GM21619 (cell line): ENCODE measurements around the gene NDUFAF3.
"Not testable (repeated sequence)": the region's sequence is repeated elsewhere in the genome, so short reads cannot be mapped to it uniquely, and the experiment has no call there.

Source experiments
- ATAC-seq: cut with Tn5 transposase; IDR thresholded peaks from one replicate; pipeline ENCODE4 v1.9.1; 2021; ENCODE audit not compliant: unreplicated experiment

NDUFAF3 gene

DNA sequence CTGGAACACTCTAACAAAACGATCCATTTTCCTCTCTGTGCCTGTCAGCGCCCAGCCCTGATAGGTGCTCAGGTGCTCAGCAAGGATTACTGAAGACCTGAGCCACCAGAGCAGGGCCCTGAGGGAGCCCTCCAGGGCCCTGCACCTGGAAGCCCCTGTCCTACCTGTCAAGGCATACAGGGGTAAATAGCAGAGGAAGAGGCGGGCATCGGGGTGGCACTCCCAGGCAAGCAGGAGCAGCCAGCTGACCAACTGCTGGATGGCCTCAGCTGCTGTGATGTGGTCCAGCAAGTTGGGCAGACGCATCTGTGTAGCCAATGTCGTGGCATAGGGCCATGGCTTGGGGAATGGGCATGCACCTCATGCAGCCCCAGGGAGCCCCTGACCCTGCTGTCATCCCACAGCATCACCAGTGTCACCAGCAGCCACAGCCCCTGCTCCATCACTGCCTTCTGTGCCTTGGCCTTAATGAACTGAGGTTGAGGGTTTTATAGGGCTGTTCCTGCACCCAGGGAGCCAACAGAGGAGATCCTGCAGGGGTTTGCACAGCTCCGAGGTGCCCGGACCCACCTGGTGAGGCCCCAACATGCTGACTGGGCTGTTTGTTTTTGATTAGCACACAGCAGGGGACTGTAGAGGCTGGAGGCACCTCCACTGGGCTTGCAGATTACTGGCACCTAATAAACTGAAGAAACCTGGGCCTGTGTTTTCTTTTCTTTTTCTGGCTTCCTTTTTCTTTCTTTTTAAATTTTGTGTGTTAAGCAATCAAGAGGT lies 22.6 kb upstream of the NDUFAF3 start:
- ATAC-seq, result no peak

- no peak for ATAC-seq
Observed at GRCh38 chr3:49001155-49001554, 20.8 kb upstream of the NDUFAF3 start.

- no peak for ATAC-seq
Observed at GRCh38 chr3:49004352-49005302, 17.3 kb upstream of the NDUFAF3 start.

DNA sequence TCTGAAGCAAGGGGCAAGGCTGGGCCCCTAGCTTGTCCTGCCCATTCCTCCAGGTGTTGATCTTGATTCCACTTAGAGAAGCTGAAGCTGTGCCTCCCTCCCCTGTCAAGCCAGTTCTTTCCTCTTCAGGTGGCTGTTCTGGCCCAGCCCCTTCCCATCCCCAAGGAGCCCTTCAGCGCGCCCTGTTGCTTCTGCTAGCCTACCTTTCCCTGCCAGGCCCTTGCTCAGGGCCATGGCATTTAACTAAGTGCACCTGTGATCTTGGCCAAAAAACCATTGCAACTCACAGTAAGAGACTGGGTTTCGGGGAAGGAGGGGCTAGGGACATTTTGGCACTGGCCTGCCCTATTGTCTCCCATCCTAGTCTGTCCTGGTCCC lies 16.6 kb upstream of the NDUFAF3 start:
- ATAC-seq, result no peak

DNA sequence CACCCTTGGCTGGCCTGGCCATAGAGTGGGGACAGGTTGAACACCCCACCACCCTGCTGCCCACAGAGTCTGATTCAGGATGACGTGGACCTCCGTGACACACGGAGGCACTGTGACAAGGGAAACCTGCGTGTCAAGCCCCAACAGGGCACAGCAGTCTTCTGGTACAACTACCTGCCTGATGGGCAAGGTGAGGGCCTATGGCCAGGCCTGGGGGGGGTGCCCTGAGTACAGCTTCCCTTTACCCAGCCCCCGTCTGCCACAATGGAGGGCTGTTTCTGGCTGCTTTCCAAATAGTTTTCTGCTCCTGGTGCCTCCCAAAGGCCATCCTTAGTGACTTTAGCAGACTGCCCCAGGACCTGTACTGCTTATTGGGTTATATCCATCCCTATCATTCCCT lies 15.9 kb upstream of the NDUFAF3 start:
- ATAC-seq, result no peak

DNA sequence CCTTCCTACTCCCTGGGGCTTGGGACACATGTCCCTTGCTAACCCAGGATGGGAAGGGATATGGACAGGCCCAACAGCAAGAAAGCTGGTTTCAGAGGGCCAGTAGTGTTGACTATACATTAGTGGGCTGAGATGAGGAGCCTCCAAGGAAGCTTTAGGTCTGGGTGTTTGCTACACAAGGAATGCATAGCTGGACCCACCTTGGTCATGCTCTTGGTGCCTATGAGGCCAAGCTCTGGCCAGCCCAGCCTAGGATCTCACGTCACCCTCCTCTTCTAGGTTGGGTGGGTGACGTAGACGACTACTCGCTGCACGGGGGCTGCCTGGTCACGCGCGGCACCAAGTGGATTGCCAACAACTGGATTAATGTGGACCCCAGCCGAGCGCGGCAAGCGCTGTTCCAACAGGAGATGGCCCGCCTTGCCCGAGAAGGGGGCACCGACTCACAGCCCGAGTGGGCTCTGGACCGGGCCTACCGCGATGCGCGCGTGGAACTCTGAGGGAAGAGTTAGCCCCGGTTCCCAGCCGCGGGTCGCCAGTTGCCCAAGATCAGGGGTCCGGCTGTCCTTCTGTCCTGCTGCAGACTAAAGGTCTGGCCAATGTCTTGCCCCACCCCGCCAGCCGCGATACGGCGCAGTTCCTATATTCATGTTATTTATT lies 15.4 kb upstream of the NDUFAF3 start:
- ATAC-seq, result peak; percentile 6

DNA sequence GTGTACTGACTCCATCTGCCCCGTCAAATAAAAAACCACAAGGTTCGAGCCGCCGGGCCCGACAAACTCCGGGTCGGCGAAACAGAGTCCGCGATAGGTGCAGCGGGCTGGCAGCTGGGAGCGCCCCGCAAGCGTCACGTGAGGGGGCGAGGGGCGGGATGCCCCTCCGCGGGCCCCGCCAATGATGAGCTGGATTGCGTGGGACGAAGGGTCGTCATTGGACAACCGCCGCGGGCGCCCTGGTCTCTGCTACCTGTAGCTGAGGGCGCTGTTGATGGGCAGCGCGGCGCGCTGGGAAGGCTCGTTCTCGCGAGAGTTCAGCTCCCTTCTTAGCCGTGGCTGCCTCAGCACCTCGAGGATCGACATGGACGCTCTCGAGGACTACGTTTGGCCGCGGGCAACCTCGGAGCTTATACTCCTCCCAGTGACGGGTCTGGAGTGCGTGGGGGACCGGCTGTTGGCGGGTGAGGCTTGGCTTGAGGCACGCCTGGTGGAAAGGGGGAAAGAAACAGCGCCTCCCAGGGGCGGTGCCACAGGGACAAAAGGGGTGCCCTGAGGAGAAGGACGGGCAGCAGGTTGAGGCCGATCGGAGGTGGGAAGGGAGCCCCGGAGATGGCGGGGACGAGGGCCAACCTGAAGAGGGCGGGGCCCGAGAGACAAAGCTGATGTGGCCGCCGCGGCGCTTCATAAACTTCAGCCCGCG lies 14.7 kb upstream of the NDUFAF3 start, which contains the start of gene WDR6:
Gene WDR6, plus strand, starts transcription at position 324 of the 703 bp plus-strand sequence. Its CDS starts 41 bp downstream, at position 365.
- ATAC-seq, result peak; percentile 76

- peak; percentile 30 for ATAC-seq
Observed at GRCh38 chr3:49007771-49008528, 14.0 kb upstream of the NDUFAF3 start.

DNA sequence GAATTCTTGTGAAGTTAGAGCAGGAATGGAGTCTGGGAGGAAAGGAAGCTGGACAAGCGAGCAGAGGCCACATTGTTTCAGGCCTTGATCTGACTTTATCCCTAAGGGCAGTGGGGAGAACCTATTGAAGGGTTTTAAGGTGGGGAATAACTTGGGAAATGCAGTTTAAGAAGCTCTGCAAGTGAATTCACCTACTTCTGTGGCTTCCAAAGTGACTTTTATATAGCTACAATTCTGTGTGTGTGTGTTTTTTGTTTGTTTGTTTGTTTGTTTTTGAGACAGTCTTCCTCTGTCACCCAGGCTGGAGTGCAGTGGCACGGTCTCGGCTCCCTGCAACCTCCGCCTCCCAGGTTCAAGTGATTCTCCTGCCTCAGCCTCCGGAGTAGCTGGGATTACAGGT lies 13.3 kb upstream of the NDUFAF3 start:
- not testable (repeated sequence) for ATAC-seq

DNA sequence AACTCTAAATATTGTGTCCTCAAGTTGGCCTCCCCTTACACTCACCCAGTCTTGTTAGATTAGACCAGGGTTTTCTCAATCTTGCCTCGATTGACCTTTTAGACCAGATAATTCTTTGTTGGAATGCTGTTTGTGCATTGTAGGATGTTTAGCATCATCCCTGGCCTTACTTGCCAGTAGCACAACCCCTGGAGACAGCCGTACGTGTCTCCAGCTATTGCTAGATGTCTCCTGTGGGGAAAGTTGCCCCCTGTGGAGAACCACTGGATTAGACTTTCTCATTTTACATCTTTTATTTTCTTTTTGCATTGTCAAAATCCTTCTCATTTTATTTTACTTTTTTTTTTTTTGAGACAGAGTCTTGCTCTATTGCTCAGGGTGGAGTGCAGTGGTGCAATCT lies 12.5 kb upstream of the NDUFAF3 start:
- ATAC-seq, result no peak

DNA sequence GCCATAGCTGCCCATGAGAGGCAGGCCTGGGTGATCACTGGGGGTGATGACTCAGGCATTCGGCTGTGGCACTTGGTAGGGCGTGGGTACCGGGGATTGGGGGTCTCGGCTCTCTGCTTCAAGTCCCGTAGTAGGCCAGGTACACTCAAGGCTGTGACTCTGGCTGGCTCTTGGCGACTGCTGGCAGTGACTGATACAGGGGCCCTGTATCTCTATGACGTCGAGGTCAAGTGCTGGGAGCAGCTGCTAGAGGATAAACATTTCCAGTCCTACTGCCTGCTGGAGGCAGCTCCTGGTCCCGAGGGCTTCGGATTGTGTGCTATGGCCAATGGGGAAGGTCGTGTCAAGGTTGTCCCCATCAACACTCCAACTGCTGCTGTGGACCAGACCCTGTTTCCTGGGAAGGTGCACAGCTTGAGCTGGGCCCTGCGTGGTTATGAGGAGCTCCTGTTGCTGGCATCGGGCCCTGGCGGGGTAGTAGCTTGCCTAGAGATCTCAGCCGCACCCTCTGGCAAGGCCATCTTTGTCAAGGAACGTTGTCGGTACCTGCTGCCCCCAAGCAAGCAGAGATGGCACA lies 9.4 kb upstream of the NDUFAF3 start:
- no peak for ATAC-seq

DNA sequence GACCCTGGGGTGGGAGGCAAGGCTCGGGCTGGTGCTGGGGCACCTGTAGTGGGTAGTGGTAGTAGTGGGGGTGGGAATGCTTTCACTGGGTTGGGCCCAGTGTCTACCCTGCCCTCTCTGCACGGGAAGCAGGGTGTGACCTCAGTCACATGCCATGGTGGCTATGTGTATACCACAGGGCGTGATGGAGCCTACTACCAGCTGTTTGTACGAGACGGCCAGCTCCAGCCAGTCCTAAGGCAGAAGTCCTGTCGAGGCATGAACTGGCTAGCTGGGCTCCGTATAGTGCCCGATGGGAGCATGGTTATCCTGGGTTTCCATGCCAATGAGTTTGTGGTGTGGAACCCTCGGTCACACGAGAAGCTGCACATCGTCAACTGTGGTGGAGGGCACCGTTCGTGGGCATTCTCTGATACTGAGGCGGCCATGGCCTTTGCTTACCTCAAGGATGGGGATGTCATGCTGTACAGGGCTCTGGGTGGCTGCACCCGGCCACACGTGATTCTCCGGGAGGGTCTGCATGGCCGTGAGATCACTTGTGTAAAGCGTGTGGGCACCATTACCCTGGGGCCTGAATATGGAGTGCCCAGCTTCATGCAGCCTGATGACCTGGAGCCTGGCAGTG lies 8.7 kb upstream of the NDUFAF3 start:
- ATAC-seq, result no peak

GRCh38 chr3:49013738-49014660 lies 7.9 kb upstream of the NDUFAF3 start:
- ATAC-seq, result no peak

- ATAC-seq, result no peak
Observed at GRCh38 chr3:49015072-49015471, 6.8 kb upstream of the NDUFAF3 start.

DNA sequence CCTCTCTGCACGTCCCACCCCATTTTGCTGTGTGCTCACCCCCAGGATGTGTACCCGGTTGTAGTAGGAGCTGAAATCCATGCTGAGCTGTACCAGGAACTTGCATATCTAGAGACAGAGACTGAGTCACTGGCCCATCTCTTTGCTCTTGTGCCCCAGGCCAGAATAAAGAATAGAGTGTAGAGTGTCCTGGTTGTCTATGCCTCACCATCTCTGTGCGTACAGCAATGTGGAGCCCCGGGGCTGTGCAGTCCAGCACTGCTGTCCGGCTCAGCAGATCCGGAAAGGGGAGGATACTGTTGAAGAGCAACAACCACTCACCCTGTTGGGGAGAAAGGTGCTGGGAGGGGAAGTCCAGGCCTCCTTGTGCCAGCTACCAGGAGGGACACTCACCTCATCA lies 6.2 kb upstream of the NDUFAF3 start:
- no peak for ATAC-seq

DNA sequence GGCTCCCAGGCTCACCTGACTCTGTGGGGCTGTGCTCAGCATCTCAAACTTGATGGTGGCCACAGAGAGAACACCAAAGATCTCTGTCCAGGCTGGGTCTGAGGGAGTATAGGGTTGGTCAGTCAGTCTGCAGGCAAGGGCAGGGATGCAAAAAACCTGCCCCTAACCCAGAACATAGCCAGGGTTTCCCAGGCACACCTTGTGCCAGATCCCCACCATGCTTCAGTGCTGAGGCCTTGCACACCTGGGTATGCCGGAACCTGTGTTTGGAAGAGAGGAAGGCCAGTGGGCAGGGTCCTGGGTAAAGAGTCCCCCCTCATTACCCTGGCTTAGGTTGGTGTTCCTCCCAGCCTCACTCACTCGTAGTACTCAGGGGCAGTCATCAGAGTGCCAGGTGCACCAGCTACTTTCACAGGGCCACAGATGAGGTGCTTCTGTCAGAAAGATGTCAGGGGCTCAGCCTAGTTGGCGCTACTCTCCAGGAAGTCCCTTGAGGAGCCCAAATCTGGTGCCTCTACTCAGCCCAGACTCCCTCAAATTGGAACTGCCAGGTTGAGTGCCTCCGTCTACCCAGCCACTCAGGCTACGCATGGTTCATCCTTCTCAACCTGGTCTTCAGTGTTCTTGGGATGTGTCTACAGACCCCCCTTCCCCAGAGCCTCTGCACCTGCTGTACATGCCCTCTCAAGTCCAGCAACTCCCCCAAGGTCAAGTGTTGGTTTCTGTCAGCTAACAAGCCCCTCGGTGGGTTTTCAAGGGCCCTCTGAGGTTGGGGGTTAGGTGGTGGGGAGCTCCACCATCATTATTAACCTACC lies 5.3 kb upstream of the NDUFAF3 start:
- ATAC-seq, result no peak

GRCh38 chr3:49017229-49017970 lies 4.5 kb upstream of the NDUFAF3 start:
- no peak for ATAC-seq
